CD4-positive, alpha-beta memory T cell (primary cell): ENCODE data around the gene TCFL5. TPM values are rescaled to one million over a fixed set of nuclear protein-coding genes. Genes with fewer than 3 reads are reported as not detected.
A peak's percentile ranks its signal among the peaks of the same experiment; 100 is the strongest.

Experiments used
- CTCF ChIA-PET: fragments of 350-600 bp; sonication (Branson Sonifier 250); formaldehyde crosslinking; loops from one replicate; lab custom pipeline; 2021; ENCODE audit warnings: inconsistent platforms; ENCODE audit not compliant: partially characterized antibody; lab: Charles Lee
- POLR2A ChIA-PET: fragments of 350-600 bp; sonication (Branson Sonifier 250); formaldehyde crosslinking; loops from one replicate; lab custom pipeline; 2021; ENCODE audit not compliant: partially characterized antibody; lab: Charles Lee
- DNase-seq, 5 donors: peaks; one replicate each; pipeline versions ENCODE4 v3.0.0 to v3.0.0-alpha.2; 2020 to 2022; ENCODE audit warnings: mixed read lengths in 1 of 5
- H3K27ac ChIP-seq: one replicate; pipeline ENCODE4 v1.7.0; 2013; ENCODE audit warnings: low read depth, low read length
- H3K27me3 ChIP-seq: 2 replicates; pipeline ENCODE4 v1.7.0; 2013; ENCODE audit warnings: mild to moderate bottlenecking, low read length, moderate library complexity; ENCODE audit not compliant: insufficient read depth
- H3K36me3 ChIP-seq: 2 replicates; pipeline ENCODE4 v1.7.0; 2013; ENCODE audit warnings: mild to moderate bottlenecking, low read length, moderate library complexity; ENCODE audit not compliant: insufficient read depth
- H3K4me1 ChIP-seq: 2 replicates; pipeline ENCODE4 v1.7.0; 2013; ENCODE audit warnings: mild to moderate bottlenecking, low read length, moderate library complexity; ENCODE audit not compliant: insufficient read depth
- H3K4me3 ChIP-seq, 2 donors: one replicate each; pipeline ENCODE4 v1.7.0; 2013; ENCODE audit warnings: low read length in 2 of 2, mild to moderate bottlenecking in 1 of 2
- H3K9me3 ChIP-seq, 2 donors: one replicate each; pipeline ENCODE4 v1.7.0; 2013; ENCODE audit warnings: low read length in 2 of 2, control low read depth in 1 of 2; ENCODE audit not compliant: control insufficient read depth in 1 of 2
- H3K27ac Mint-ChIP-seq, 7 donors: one replicate each; pipeline ENCODE4 v1.8.0; 2020 to 2021; ENCODE audit warnings: mixed read lengths in 7 of 7, mild to moderate bottlenecking in 6 of 7, inconsistent platforms in 3 of 7, moderate library complexity in 3 of 7
- H3K27me3 Mint-ChIP-seq, 2 donors: one replicate each; pipeline ENCODE4 v1.8.0; 2020 to 2021; ENCODE audit warnings: mixed read lengths in 2 of 2
- H3K36me3 Mint-ChIP-seq, 2 donors: one replicate each; pipeline ENCODE4 v1.8.0; 2020 to 2021; ENCODE audit warnings: mixed read lengths in 2 of 2, inconsistent platforms in 1 of 2, mild to moderate bottlenecking in 1 of 2
- H3K4me1 Mint-ChIP-seq, 4 donors: one replicate each; pipeline ENCODE4 v1.8.0; 2020 to 2021; ENCODE audit warnings: mixed read lengths in 4 of 4, mild to moderate bottlenecking in 1 of 4
- H3K4me3 Mint-ChIP-seq, 8 donors: one replicate each; pipeline ENCODE4 v1.8.0; 2020 to 2021; ENCODE audit warnings: mixed read lengths in 8 of 8, mild to moderate bottlenecking in 7 of 8, moderate library complexity in 6 of 8, inconsistent platforms in 3 of 8
- H3K9me3 Mint-ChIP-seq, 8 donors: one replicate each; pipeline ENCODE4 v1.8.0; 2020 to 2021; ENCODE audit warnings: mixed read lengths in 8 of 8, mild to moderate bottlenecking in 5 of 8, inconsistent platforms in 3 of 8, moderate library complexity in 1 of 8
- intact Hi-C: fragments of 100-400 bp; cut with micrococcal nuclease; formaldehyde crosslinking; loops from one replicate; pipeline ENCODE4 v1.15.1; 2023
- polyA plus RNA-seq, 2 donors: library from polyadenylated mRNA; unstranded; fragments of 300-500 nt; fragmentation: Illumina TruSeq; gene quantifications; one replicate each; pipeline ENCODE4 v1.2.3, GENCODE V29; 2021
- total RNA-seq, 2 experiments: library from RNA; stranded (reverse); gene quantifications; one replicate each; pipeline ENCODE4 v1.2.3, GENCODE V29; 2021

Gene TCFL5
- total and polyA plus RNA-seq, 4 experiments from 2014 or later = 0.52 to 10.3 (median 6.2) TPM

GRCh38 chr20:62814709-62815065, 46.9 kb downstream of the TCFL5 start:
- Mint-ChIP-seq H3K4me1 (peaks cover 2 to 14% (median 9%) of the 10 kb centered on the region in 4 donors), H3K4me3 (peak overlapping the region in 2 of 8 donors; percentile 10 to 25), H3K9me3 (no peaks in the 10 kb centered on the region), H3K27me3 (peaks cover 12% of the 10 kb centered on the region in 2 donors), H3K36me3 (peaks cover 0 to 16% of the 10 kb centered on the region in 2 donors), H3K27ac (peak overlapping the region in 1 of 7 donors; percentile 40)
- Histone ChIP-seq H3K4me1 (peaks cover 21% of the 10 kb centered on the region), H3K9me3 (no peaks in the 10 kb centered on the region), H3K36me3 (peaks cover 21% of the 10 kb centered on the region), H3K4me3 (no peak overlapping the region), H3K27me3 (peaks cover 17% of the 10 kb centered on the region), H3K27ac (no peak overlapping the region)
- no peak for DNase-seq
- intact Hi-C loops = no loop called here
- ChIA-PET CTCF (no interaction called here), POLR2A (interaction anchor here (1.1 to 2.2 kb wide), 3 partner anchors 9 to 20 kb away, joined by 3 to 11 read pairs (median 8); partner anchors contain the start of genes MRGBP and OGFR)

DNA sequence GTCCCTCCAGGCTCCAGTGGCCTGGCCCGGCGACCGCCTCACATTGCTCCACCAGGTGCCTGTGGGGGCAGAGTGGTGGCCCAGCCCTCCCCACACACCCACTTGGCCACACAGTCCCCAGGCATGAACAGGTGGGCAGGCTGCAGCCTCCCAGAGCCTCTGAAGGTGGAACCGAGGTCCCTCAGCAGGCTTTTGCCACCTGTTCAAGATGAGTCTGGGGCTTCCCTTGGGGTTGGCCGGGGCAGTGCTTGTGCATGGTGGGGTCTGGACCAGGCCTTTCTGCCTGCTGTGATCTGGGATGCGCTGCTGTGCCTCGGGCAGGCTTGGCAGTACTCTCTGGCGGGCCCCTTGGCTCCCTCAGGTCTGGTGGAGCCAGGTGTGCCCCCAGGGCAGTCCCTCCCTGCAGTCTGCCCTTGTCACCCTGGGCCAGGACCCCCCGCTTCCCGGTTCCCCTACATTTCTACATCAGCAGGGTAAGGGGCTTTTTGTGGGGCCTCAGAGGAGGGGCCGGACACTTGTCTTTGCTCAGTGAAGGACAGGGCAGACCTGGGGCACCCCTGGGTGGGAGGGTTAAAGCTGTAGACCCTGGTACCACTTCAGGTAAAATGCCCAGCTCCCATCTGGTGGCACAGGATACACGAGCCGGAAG, 47.4 kb downstream of the TCFL5 start:
- peak overlapping the region in 2 of 8 donors; percentile 10 to 25 for H3K4me3 Mint-ChIP-seq
- no peaks in the 10 kb centered on the region for H3K9me3 Mint-ChIP-seq
- Histone ChIP-seq H3K36me3 (peaks cover 26% of the 10 kb centered on the region), H3K27ac (no peak overlapping the region), H3K9me3 (no peaks in the 10 kb centered on the region), H3K27me3 (peaks cover 17% of the 10 kb centered on the region), H3K4me3 (no peak overlapping the region), H3K4me1 (peaks cover 21% of the 10 kb centered on the region)
- H3K36me3 Mint-ChIP-seq = peaks cover 0 to 16% of the 10 kb centered on the region in 2 donors
- no peak for DNase-seq
- ChIA-PET CTCF (no interaction called here), POLR2A (interaction anchor here (1.1 to 2.2 kb wide), 3 partner anchors 9 to 21 kb away, joined by 3 to 11 read pairs (median 8); partner anchors contain the start of genes MRGBP and OGFR)
- H3K27ac Mint-ChIP-seq = peak overlapping the region in 1 of 7 donors; percentile 40
- peaks cover 12% of the 10 kb centered on the region in 2 donors for H3K27me3 Mint-ChIP-seq
- intact Hi-C loops = no loop called here
- H3K4me1 Mint-ChIP-seq = peaks cover 2 to 14% (median 9%) of the 10 kb centered on the region in 4 donors

- Mint-ChIP-seq H3K36me3 (peaks cover 0 to 16% of the 10 kb centered on the region in 2 donors), H3K27ac (no peak overlapping the region), H3K4me3 (no peak overlapping the region), H3K4me1 (peaks cover 2 to 14% (median 9%) of the 10 kb centered on the region in 4 donors), H3K9me3 (no peaks in the 10 kb centered on the region), H3K27me3 (peaks cover 12% of the 10 kb centered on the region in 2 donors)
- intact Hi-C loops = no loop called here
- POLR2A ChIA-PET = no interaction called here
- CTCF ChIA-PET = no interaction called here
- Histone ChIP-seq H3K9me3 (no peaks in the 10 kb centered on the region), H3K4me1 (peaks cover 21% of the 10 kb centered on the region), H3K27ac (no peak overlapping the region), H3K27me3 (peaks cover 14% of the 10 kb centered on the region), H3K36me3 (peaks cover 29% of the 10 kb centered on the region), H3K4me3 (no peak overlapping the region)
- DNase-seq = no peak
Observed at GRCh38 chr20:62813588-62813987, 48.0 kb downstream of the TCFL5 start.

- Histone ChIP-seq H3K9me3 (no peaks in the 10 kb centered on the region), H3K27ac (no peak overlapping the region), H3K27me3 (peaks cover 8% of the 10 kb centered on the region), H3K36me3 (peaks cover 32% of the 10 kb centered on the region), H3K4me1 (peaks cover 26% of the 10 kb centered on the region), H3K4me3 (no peak overlapping the region)
- H3K4me3 Mint-ChIP-seq = no peak overlapping the region
- H3K4me1 Mint-ChIP-seq = peaks cover 4 to 21% (median 15%) of the 10 kb centered on the region in 4 donors
- intact Hi-C loops = no loop called here
- peaks cover 9% of the 10 kb centered on the region in 2 donors for H3K27me3 Mint-ChIP-seq
- no peaks in the 10 kb centered on the region for H3K9me3 Mint-ChIP-seq
- H3K27ac Mint-ChIP-seq = no peak overlapping the region
- CTCF ChIA-PET = no interaction called here
- POLR2A ChIA-PET = no interaction called here
- no peak for DNase-seq
- H3K36me3 Mint-ChIP-seq = peaks cover 5 to 21% of the 10 kb centered on the region in 2 donors
Observed at GRCh38 chr20:62812907-62813200, 48.8 kb downstream of the TCFL5 start.

GRCh38 chr20:62812181-62812906, 49.3 kb downstream of the TCFL5 start:
- DNase-seq = no peak
- H3K4me3 ChIP-seq = no peak overlapping the region
- POLR2A ChIA-PET = interaction anchor here (0.7 to 2.6 kb wide), 3 partner anchors 18 to 73 kb away, joined by 3 to 8 read pairs (median 3); no protein-coding TSS in a partner anchor
- H3K27ac ChIP-seq = no peak overlapping the region
- Mint-ChIP-seq H3K9me3 (no peaks in the 10 kb centered on the region), H3K4me3 (no peak overlapping the region), H3K36me3 (peaks cover 5 to 24% of the 10 kb centered on the region in 2 donors), H3K27me3 (peaks cover 9% of the 10 kb centered on the region in 2 donors), H3K4me1 (peaks cover 4 to 26% (median 17%) of the 10 kb centered on the region in 4 donors), H3K27ac (no peak overlapping the region)
- peaks cover 37% of the 10 kb centered on the region for H3K36me3 ChIP-seq
- peaks cover 4% of the 10 kb centered on the region for H3K27me3 ChIP-seq
- intact Hi-C loops = no loop called here
- CTCF ChIA-PET = no interaction called here
- H3K4me1 ChIP-seq = peaks cover 31% of the 10 kb centered on the region
- no peaks in the 10 kb centered on the region for H3K9me3 ChIP-seq

GRCh38 chr20:62811720-62812119, 49.9 kb downstream of the TCFL5 start:
- intact Hi-C loops = no loop called here
- Histone ChIP-seq H3K27me3 (peaks cover 4% of the 10 kb centered on the region), H3K9me3 (no peaks in the 10 kb centered on the region), H3K4me3 (no peak overlapping the region), H3K36me3 (peaks cover 37% of the 10 kb centered on the region), H3K27ac (no peak overlapping the region), H3K4me1 (peaks cover 37% of the 10 kb centered on the region)
- ChIA-PET POLR2A (interaction anchor here (0.7 to 2.6 kb wide), 3 partner anchors 17 to 72 kb away, joined by 3 to 8 read pairs (median 3); no protein-coding TSS in a partner anchor), CTCF (no interaction called here)
- H3K9me3 Mint-ChIP-seq = no peaks in the 10 kb centered on the region
- no peak overlapping the region for H3K4me3 Mint-ChIP-seq
- no peak overlapping the region for H3K27ac Mint-ChIP-seq
- H3K36me3 Mint-ChIP-seq = peaks cover 5 to 27% of the 10 kb centered on the region in 2 donors
- peaks cover 6 to 30% (median 18%) of the 10 kb centered on the region in 4 donors for H3K4me1 Mint-ChIP-seq
- H3K27me3 Mint-ChIP-seq = peaks cover 9% of the 10 kb centered on the region in 2 donors
- DNase-seq = no peak

- peaks cover 8 to 34% (median 21%) of the 10 kb centered on the region in 4 donors for H3K4me1 Mint-ChIP-seq
- POLR2A ChIA-PET = interaction anchor here (1.1 to 2.6 kb wide), 2 partner anchors 17 to 51 kb away, joined by 3 to 8 read pairs; no protein-coding TSS in a partner anchor
- peaks cover 8 to 9% of the 10 kb centered on the region in 2 donors for H3K27me3 Mint-ChIP-seq
- no peak overlapping the region for H3K4me3 Mint-ChIP-seq
- Histone ChIP-seq H3K27ac (no peak overlapping the region), H3K4me1 (peaks cover 38% of the 10 kb centered on the region), H3K9me3 (no peaks in the 10 kb centered on the region), H3K4me3 (no peak overlapping the region), H3K27me3 (peaks cover 4% of the 10 kb centered on the region), H3K36me3 (peaks cover 37% of the 10 kb centered on the region)
- CTCF ChIA-PET = no interaction called here
- DNase-seq = no peak
- H3K9me3 Mint-ChIP-seq = no peaks in the 10 kb centered on the region
- H3K27ac Mint-ChIP-seq = no peak overlapping the region
- intact Hi-C loops = no loop called here
- peaks cover 5 to 29% of the 10 kb centered on the region in 2 donors for H3K36me3 Mint-ChIP-seq
Observed at GRCh38 chr20:62811320-62811719, 50.3 kb downstream of the TCFL5 start.
